HepG2 (cell line): ENCODE results near the gene RBM44.

Source experiments
- POLR2A ChIP-seq, 2 experiments: IDR thresholded peaks; 2 replicates each; pipeline ENCODE4 v1.6.1; 2011; ENCODE audit warnings: low read depth in 2 of 2, low read length in 2 of 2, mild to moderate bottlenecking in 1 of 2, moderate library complexity in 1 of 2; ENCODE audit not compliant: insufficient read depth in 1 of 2
- TF ChIP-seq, protein P1 (sequence below): sonication (generic); formaldehyde crosslinking; conservative IDR thresholded peaks from 2 replicates; pipeline ENCODE4 v1.4.0; 2020; ENCODE audit warnings: missing genetic modification reagents

DNA sequence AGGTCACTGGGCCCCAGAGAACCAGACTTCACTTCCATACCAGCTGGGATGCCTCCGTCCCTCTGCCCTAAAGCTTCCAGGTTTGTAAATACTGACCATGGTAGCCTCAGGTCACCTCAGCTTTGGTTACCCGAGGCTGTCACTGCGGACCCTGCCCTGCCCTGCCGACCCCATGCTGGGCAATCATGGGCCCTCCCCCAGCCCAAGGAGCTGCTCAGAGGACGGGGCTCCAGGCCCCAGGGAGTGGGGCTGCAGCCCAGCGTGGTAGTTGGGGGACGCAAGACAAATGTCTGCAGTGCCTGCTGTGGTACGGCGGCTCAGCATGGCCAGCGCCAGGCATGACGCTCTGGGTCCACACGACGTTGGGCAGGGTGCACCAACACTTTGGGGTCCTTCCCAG, 86.1 kb downstream of the RBM44 start:
- no peak for TF ChIP-seq POLR2A (IDR thresholded peaks at IDR 0.05; ENCODE audit: insufficient read depth in 1 of 2, low read depth in 2 of 2, low read length in 2 of 2)
- TF ChIP-seq, protein P1, sequence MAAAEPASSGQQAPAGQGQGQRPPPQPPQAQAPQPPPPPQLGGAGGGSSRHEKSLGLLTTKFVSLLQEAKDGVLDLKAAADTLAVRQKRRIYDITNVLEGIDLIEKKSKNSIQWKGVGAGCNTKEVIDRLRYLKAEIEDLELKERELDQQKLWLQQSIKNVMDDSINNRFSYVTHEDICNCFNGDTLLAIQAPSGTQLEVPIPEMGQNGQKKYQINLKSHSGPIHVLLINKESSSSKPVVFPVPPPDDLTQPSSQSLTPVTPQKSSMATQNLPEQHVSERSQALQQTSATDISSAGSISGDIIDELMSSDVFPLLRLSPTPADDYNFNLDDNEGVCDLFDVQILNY (CRISPR knock-in tag), result no peak
